Endodermal cell (in vitro differentiated cells): Measurements from ENCODE around the gene CDH4. TPM values are rescaled to one million over a fixed set of nuclear protein-coding genes. Genes with fewer than 3 reads are reported as not detected.
"Not testable (repeated sequence)": the region's sequence is repeated elsewhere in the genome, so short reads cannot be mapped to it uniquely, and the experiment has no call there.

Experiments used
- DNase-seq: peaks from one replicate; pipeline ENCODE4 v3.0.0-alpha.2; 2017
- H3K27ac ChIP-seq: 2 replicates; pipeline ENCODE4 v1.5.1; 2013; ENCODE audit warnings: mild to moderate bottlenecking, low read depth, low read length, moderate library complexity
- H3K27me3 ChIP-seq: 2 replicates; pipeline ENCODE4 v1.6.1; 2013; ENCODE audit warnings: mild to moderate bottlenecking, low read length, moderate library complexity; ENCODE audit not compliant: insufficient read depth, control insufficient read depth, poor library complexity, severe bottlenecking
- H3K36me3 ChIP-seq: 2 replicates; pipeline ENCODE4 v1.7.0; 2013; ENCODE audit warnings: mild to moderate bottlenecking, low read length, moderate library complexity; ENCODE audit not compliant: control insufficient read depth, insufficient read depth
- H3K4me1 ChIP-seq: one replicate; pipeline ENCODE4 v1.7.0; 2013; ENCODE audit warnings: low read length; ENCODE audit not compliant: control insufficient read depth, insufficient read depth
- H3K4me3 ChIP-seq: 2 replicates; pipeline ENCODE4 v1.5.1; 2013; ENCODE audit warnings: mild to moderate bottlenecking, low read length, moderate library complexity
- H3K9ac ChIP-seq: 2 replicates; pipeline ENCODE4 v1.6.1; 2013; ENCODE audit warnings: mild to moderate bottlenecking, low read length, moderate library complexity; ENCODE audit not compliant: poor library complexity, severe bottlenecking; ENCODE audit errors: extremely low read depth
- H3K9me3 ChIP-seq: 2 replicates; pipeline ENCODE4 v1.6.1; 2013; ENCODE audit warnings: mild to moderate bottlenecking, low read length, moderate library complexity; ENCODE audit not compliant: control insufficient read depth
- H3K27ac Mint-ChIP-seq: 2 replicates; pipeline ENCODE4 v1.8.0; 2020; ENCODE audit warnings: mixed read lengths
- H3K27me3 Mint-ChIP-seq: 2 replicates; pipeline ENCODE4 v1.8.0; 2021; ENCODE audit warnings: mild to moderate bottlenecking, mixed read lengths; ENCODE audit not compliant: insufficient read depth
- H3K36me3 Mint-ChIP-seq: 2 replicates; pipeline ENCODE4 v1.8.0; 2020; ENCODE audit warnings: low read depth, mixed read lengths
- H3K4me1 Mint-ChIP-seq: 2 replicates; pipeline ENCODE4 v1.8.0; 2020; ENCODE audit warnings: mixed read lengths
- H3K4me3 Mint-ChIP-seq: 2 replicates; pipeline ENCODE4 v1.8.0; 2020; ENCODE audit warnings: mild to moderate bottlenecking, moderate library complexity, mixed read lengths
- H3K9me3 Mint-ChIP-seq: 2 replicates; pipeline ENCODE4 v1.8.0; 2020; ENCODE audit warnings: mild to moderate bottlenecking, mixed read lengths
- WGBS, 2 experiments: methylation state at CpG; one replicate each; pipeline versions ENCODE4 v1.1.5 to v1.1.7; 2013; ENCODE audit warnings: missing lambda C conversion rate in 2 of 2, mixed read lengths in 1 of 2; ENCODE audit not compliant: insufficient coverage in 1 of 2, insufficient read length in 1 of 2; 5-methylcytosine and 5-hydroxymethylcytosine counted together
- total RNA-seq, 2 donors: library from RNA; stranded (reverse); fragmentation: NEBNext Ultra II Directional in 1 of 2; extraction: Animal tissue kit (Norgen Biotek cat#: 25700) in 1 of 2; gene quantifications; 2 replicates in 1 of 2; 3 replicates in 1 of 2; pipeline ENCODE4 v1.2.1, GENCODE V29; 2021
- TF ChIP-seq, protein P1 (sequence below): fragments of 200-600 bp; sonication (generic); conservative IDR thresholded peaks from 2 replicates; pipeline ENCODE4 v1.5.0; 2021; ENCODE audit warnings: antibody characterized with exemption, mild to moderate bottlenecking

CDH4 gene
- total RNA-seq, 2 donors from 2014 or later: 1.8 to 5.8 TPM

- Histone ChIP-seq H3K36me3 (no peaks in the 10 kb centered on the region), H3K4me1 (no peaks in the 10 kb centered on the region), H3K27ac (no peak overlapping the region), H3K27me3 (no peaks in the 10 kb centered on the region), H3K9ac (no peak overlapping the region), H3K9me3 (no peaks in the 10 kb centered on the region), H3K4me3 (no peak overlapping the region)
- Mint-ChIP-seq H3K36me3 (peaks cover 3% of the 10 kb centered on the region), H3K4me1 (no peaks in the 10 kb centered on the region), H3K4me3 (no peak overlapping the region), H3K27me3 (no peaks in the 10 kb centered on the region), H3K27ac (no peak overlapping the region), H3K9me3 (no peaks in the 10 kb centered on the region)
- DNase-seq: no peak
- 85 to 95% methylated on average over 4 to 9 of the region's 9 CpGs for WGBS, 2 experiments
- TF ChIP-seq, protein P1, sequence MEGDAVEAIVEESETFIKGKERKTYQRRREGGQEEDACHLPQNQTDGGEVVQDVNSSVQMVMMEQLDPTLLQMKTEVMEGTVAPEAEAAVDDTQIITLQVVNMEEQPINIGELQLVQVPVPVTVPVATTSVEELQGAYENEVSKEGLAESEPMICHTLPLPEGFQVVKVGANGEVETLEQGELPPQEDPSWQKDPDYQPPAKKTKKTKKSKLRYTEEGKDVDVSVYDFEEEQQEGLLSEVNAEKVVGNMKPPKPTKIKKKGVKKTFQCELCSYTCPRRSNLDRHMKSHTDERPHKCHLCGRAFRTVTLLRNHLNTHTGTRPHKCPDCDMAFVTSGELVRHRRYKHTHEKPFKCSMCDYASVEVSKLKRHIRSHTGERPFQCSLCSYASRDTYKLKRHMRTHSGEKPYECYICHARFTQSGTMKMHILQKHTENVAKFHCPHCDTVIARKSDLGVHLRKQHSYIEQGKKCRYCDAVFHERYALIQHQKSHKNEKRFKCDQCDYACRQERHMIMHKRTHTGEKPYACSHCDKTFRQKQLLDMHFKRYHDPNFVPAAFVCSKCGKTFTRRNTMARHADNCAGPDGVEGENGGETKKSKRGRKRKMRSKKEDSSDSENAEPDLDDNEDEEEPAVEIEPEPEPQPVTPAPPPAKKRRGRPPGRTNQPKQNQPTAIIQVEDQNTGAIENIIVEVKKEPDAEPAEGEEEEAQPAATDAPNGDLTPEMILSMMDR: no peak
Observed at GRCh38 chr20:61942526-61942925, 690.5 kb downstream of the CDH4 start.

- H3K9me3 Mint-ChIP-seq: not testable (repeated sequence)
Observed at GRCh38 chr20:61944967-61945366, 692.9 kb downstream of the CDH4 start.

GRCh38 chr20:61945495-61945894, 693.4 kb downstream of the CDH4 start:
- DNase-seq, H3K36me3 ChIP-seq, H3K4me3 Mint-ChIP-seq, H3K9me3 Mint-ChIP-seq, H3K27ac Mint-ChIP-seq, H3K27me3 Mint-ChIP-seq, H3K4me3 ChIP-seq, H3K4me1 Mint-ChIP-seq, H3K4me1 ChIP-seq, H3K27ac ChIP-seq, H3K9me3 ChIP-seq, H3K9ac ChIP-seq, H3K36me3 Mint-ChIP-seq, H3K27me3 ChIP-seq: not testable (repeated sequence)
- WGBS, 2 experiments: 88 to 92% methylated on average over 10 to 25 of the region's 29 CpGs

More at GRCh38 chr20:61944967-61945366, 692.9 kb downstream of the CDH4 start:
- H3K4me1 ChIP-seq, H3K4me1 Mint-ChIP-seq, H3K27me3 ChIP-seq, H3K9me3 ChIP-seq, H3K4me3 Mint-ChIP-seq, DNase-seq, H3K27ac ChIP-seq, H3K36me3 ChIP-seq, H3K4me3 ChIP-seq, H3K36me3 Mint-ChIP-seq, H3K9ac ChIP-seq, H3K27ac Mint-ChIP-seq, H3K27me3 Mint-ChIP-seq: not testable (repeated sequence)
- 93 to 99% methylated on average over 7 to 27 of the region's 34 CpGs for WGBS, 2 experiments

DNA sequence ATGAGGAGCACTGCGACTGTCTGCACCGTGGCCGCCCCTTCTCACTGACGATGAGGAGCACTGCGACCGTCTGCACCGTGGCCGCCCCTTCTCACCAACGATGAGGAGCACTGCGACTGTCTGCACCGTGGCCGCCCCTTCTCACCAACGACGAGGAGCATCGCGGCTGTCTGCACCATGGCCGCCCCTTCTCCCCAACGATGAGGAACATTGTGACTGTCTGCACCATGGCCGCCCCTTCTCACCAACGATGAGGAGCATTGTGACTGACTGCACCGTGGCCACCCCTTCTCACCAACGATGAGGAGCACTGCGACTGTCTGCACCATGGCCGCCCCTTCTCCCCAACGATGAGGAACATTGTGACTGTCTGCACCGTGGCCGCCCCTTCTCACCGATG, 696.0 kb downstream of the CDH4 start:
- not testable (repeated sequence) for H3K27ac Mint-ChIP-seq, H3K36me3 ChIP-seq, H3K4me1 ChIP-seq, H3K9me3 Mint-ChIP-seq, H3K27me3 ChIP-seq, H3K36me3 Mint-ChIP-seq, H3K27me3 Mint-ChIP-seq, H3K9ac ChIP-seq, H3K9me3 ChIP-seq, DNase-seq, H3K4me3 ChIP-seq, H3K27ac ChIP-seq, H3K4me1 Mint-ChIP-seq, H3K4me3 Mint-ChIP-seq
- 85 to 89% methylated on average over 4 to 24 of the region's 28 CpGs for WGBS, 2 experiments
